K562 (cell line): ENCODE results near the gene LCA5L. TPM values are rescaled to one million over a fixed set of nuclear protein-coding genes. Genes with fewer than 3 reads are reported as not detected.

Source experiments
- AFF1 ChIP-seq, 2 experiments: fragments of 450-650 bp; IDR thresholded peaks; 2 replicates each; pipeline ENCODE4 v1.6.1; 2018; ENCODE audit warnings: mild to moderate bottlenecking in 2 of 2, low read depth in 1 of 2; ENCODE audit not compliant: partially characterized antibody in 2 of 2
- ARID3B ChIP-seq: fragments of 250-450 bp; sonication (Bioruptor Pico); IDR thresholded peaks from 2 replicates; pipeline ENCODE4 v1.4.0; 2020; ENCODE audit warnings: borderline replicate concordance
- CBFA2T2 ChIP-seq: fragments of 450-650 bp; conservative IDR thresholded peaks from 2 replicates; pipeline ENCODE4 v1.6.1; 2017; ENCODE audit warnings: mild to moderate bottlenecking
- CREBBP ChIP-seq: IDR thresholded peaks from one replicate; pipeline ENCODE4 v1.6.1; 2012; ENCODE audit warnings: low read depth, mild to moderate bottlenecking, control low read depth, inconsistent platforms, low read length
- CTBP1 ChIP-seq: fragments of 450-650 bp; IDR thresholded peaks from 2 replicates; pipeline ENCODE4 v1.6.1; 2016; ENCODE audit warnings: borderline replicate concordance
- CXXC5 ChIP-seq: fragments of 250-450 bp; sonication (Bioruptor Pico); IDR thresholded peaks from 2 replicates; pipeline ENCODE4 v1.8.0; 2022; ENCODE audit warnings: inconsistent platforms, mild to moderate bottlenecking, moderate library complexity
- ETV1 ChIP-seq: fragments of 450-650 bp; conservative IDR thresholded peaks from 2 replicates; pipeline ENCODE4 v1.6.1; 2016; ENCODE audit warnings: missing genetic modification characterization, control low read depth, low read depth, missing compliant biosample characterization
- HDGF ChIP-seq: fragments of 450-650 bp; IDR thresholded peaks from 2 replicates; pipeline ENCODE4 v1.6.1; 2016
- L3MBTL2 ChIP-seq: fragments of 450-650 bp; IDR thresholded peaks from 2 replicates; pipeline ENCODE4 v1.6.1; 2016; ENCODE audit warnings: mild to moderate bottlenecking, moderate library complexity
- MEF2A ChIP-seq: IDR thresholded peaks from 2 replicates; pipeline ENCODE4 v1.6.1; 2011; ENCODE audit warnings: low read depth, mild to moderate bottlenecking, low read length, moderate library complexity; ENCODE audit not compliant: control insufficient read depth
- NCOA6 ChIP-seq: fragments of 450-650 bp; IDR thresholded peaks from 2 replicates; pipeline ENCODE4 v1.6.1; 2017; ENCODE audit warnings: mild to moderate bottlenecking
- NFRKB ChIP-seq: fragments of 450-650 bp; IDR thresholded peaks from 2 replicates; pipeline ENCODE4 v1.6.1; 2016; ENCODE audit warnings: low read depth
- SMARCC2 ChIP-seq: fragments of 450-650 bp; IDR thresholded peaks from 2 replicates; pipeline ENCODE4 v1.6.1; 2017; ENCODE audit warnings: antibody characterized with exemption, moderate library complexity, mild to moderate bottlenecking, low read depth
- SMARCE1 ChIP-seq: fragments of 450-650 bp; IDR thresholded peaks from 2 replicates; pipeline ENCODE4 v1.7.1; 2016; ENCODE audit warnings: mild to moderate bottlenecking
- TAF1 ChIP-seq: IDR thresholded peaks from 2 replicates; pipeline ENCODE4 v1.6.1; 2011; ENCODE audit warnings: mild to moderate bottlenecking, low read length, moderate library complexity; ENCODE audit not compliant: insufficient read depth, control insufficient read depth, severe bottlenecking; ENCODE audit errors: extremely low read depth
- THRAP3 ChIP-seq: fragments of 450-650 bp; IDR thresholded peaks from 2 replicates; pipeline ENCODE4 v1.6.1; 2016; ENCODE audit warnings: mild to moderate bottlenecking, inconsistent platforms, borderline replicate concordance
- ZMIZ1 ChIP-seq, 2 experiments: fragments of 150-350 bp in 1 of 2; IDR thresholded peaks; 2 replicates each; pipeline ENCODE4 v1.6.1; 2012 to 2016; ENCODE audit warnings: low read depth in 2 of 2, low read length in 2 of 2, mild to moderate bottlenecking in 1 of 2, moderate library complexity in 1 of 2
- ZNF3 ChIP-seq: fragments of 250-450 bp; sonication (Bioruptor Pico); IDR thresholded peaks from 2 replicates; pipeline ENCODE4 v1.5.0; 2021; ENCODE audit warnings: mild to moderate bottlenecking, moderate library complexity
- ZNF589 ChIP-seq: fragments of 200-800 bp; sonication (Bioruptor generic); IDR thresholded peaks from 2 replicates; pipeline ENCODE4 v1.6.1; 2016; ENCODE audit warnings: low read depth, missing genetic modification characterization, missing compliant biosample characterization
- polyA plus RNA-seq, 8 experiments: library from polyadenylated mRNA; depleted of rRNA in 4 of 8; stranded (reverse) in 5 of 8; unstranded in 3 of 8; fragments of >200 nt; fragmentation: Nextera tagmentation in 2 of 8; fragmentation: Illumina TruSeq in 1 of 8; extraction: Ambion mirVana in 2 of 8; extraction: Trizol in 1 of 8; gene quantifications; 2 replicates each; pipeline versions ENCODE4 v1.2.1 to v1.2.3, GENCODE V29; 2011 to 2014; ENCODE audit warnings: inconsistent platforms in 1 of 8, missing spikeins in 1 of 8
- total RNA-seq, 7 experiments: library from RNA; depleted of rRNA in 6 of 7; stranded (reverse); fragments of >200 nt in 6 of 7; fragmentation: Illumina TruSeq in 2 of 7; extraction: Trizol in 2 of 7; gene quantifications; 2 replicates each; pipeline versions ENCODE4 v1.2.1 to v1.2.3, GENCODE V29; 2011 to 2021; ENCODE audit warnings: low replicate concordance in 1 of 7

The LCA5L gene
- total and polyA plus RNA-seq, 9 of the 15 experiments (the other 6 are each of a cell fraction or from before 2014, with no cell fraction given): 1.8 to 4.9 (median 3.8) TPM

- TF ChIP-seq CREBBP: no peak
- TF ChIP-seq CXXC5 (CRISPR knock-in tag): peak; percentile 73
- peak; percentile 72 for TF ChIP-seq CTBP1
- TF ChIP-seq TAF1: no peak
- no peak for TF ChIP-seq ARID3B (CRISPR knock-in tag)
- TF ChIP-seq ZMIZ1 (IDR thresholded peaks at IDR 0.05; ENCODE audit: low read depth in 2 of 2, low read length in 2 of 2): no peak
- peak; percentile 68; the same call in 1 of the 2 replicates for TF ChIP-seq SMARCC2
- TF ChIP-seq CBFA2T2: 0 out of 2 replicates have a peak, but pooled peaks have one; percentile 29
- no peak for TF ChIP-seq NFRKB
- TF ChIP-seq THRAP3: no peak
- 0 out of 2 replicates have a peak, but pooled peaks have one; percentile 63 for TF ChIP-seq ZNF589 (CRISPR knock-in tag)
- peak; percentile 45 for TF ChIP-seq L3MBTL2
- 0 out of 2 replicates have a peak, but pooled peaks have one; percentile 19 for TF ChIP-seq ETV1 (tag)
- no peak for TF ChIP-seq NCOA6
- TF ChIP-seq AFF1 (IDR thresholded peaks at IDR 0.05; ENCODE audit: low read depth in 1 of 2, partially characterized antibody in 2 of 2): peak in 1 of 2 experiments; percentile 66
- peak; percentile 82 for TF ChIP-seq SMARCE1
- TF ChIP-seq ZNF3 (CRISPR knock-in tag): no peak
- no peak for TF ChIP-seq MEF2A
- TF ChIP-seq HDGF: no peak
Observed at GRCh38 chr21:39422527-39423241, 22.9 kb downstream of the LCA5L start (continued).
